GM13977 (cell line): ENCODE measurements around the gene SLFN12.
"Not testable (repeated sequence)": the region's sequence is repeated elsewhere in the genome, so short reads cannot be mapped to it uniquely, and the experiment has no call there.

ENCODE experiments used
- DNase-seq: peaks from one replicate; pipeline ENCODE4 v3.0.0; 2012; ENCODE audit warnings: low spot score
- CTCF ChIP-seq: IDR thresholded peaks from 2 replicates; pipeline ENCODE4 v1.5.1; 2012; ENCODE audit warnings: mild to moderate bottlenecking, control low read depth; ENCODE audit not compliant: insufficient read depth; ENCODE audit errors: extremely low read depth, missing control alignments
- in situ Hi-C: fragments of 300-500 bp; cut with MboI; formaldehyde crosslinking; loops from one replicate; pipeline ENCODE4 v1.12.0; 2022; ENCODE audit warnings: low sequenced_read_pairs, low pct_unique_long_range_greater_than_20kb, mixed read lengths, inconsistent platforms; ENCODE audit not compliant: unreplicated experiment

SLFN12 gene

GRCh38 chr17:35438433-35438832, 6.1 kb upstream of the SLFN12 start:
- no peak for TF ChIP-seq CTCF
- DNase-seq, result no peak
- in situ Hi-C loops, result no loop called here

DNA sequence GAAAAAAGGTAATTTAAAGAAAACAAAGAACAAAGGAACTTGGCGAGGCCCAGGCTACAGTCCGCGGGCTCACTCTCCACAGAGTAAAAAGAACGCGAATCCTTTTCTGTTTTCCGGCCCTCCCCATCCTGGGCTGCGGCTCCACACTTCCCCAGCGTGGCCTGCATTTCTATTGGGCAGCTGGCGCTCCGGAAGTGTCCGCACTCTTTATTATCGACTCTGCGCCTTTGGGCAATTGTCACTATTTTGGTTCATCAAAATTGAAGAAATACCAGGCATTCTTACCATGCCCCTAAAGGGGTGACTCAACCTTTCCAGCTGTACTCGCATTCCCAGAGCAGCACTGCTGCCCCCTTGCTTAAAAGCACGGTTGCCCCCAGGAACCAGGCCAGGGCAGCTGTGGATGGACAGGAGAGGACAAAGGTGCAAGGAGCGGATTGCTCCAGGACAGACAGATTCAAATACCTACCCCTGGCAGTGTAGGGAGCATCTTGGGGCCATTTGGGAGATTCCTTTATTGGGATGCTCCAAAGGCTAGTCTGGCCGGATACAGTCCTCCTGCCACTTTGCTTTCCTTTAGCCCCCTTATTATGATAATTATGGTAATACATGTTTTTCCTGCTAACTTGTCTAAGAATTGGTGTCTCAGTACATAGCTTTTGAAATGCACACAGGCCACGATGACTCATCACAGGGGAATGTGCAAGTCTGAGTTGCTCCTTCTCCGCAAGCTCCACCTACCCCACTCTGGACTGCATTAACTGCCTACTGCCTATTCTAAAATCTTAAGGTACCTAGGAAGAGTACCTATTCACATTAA, 985 bp upstream of the SLFN12 start:
- peak; percentile 47 for DNase-seq
- in situ Hi-C loops, result no loop called here
- no peak for TF ChIP-seq CTCF

DNA sequence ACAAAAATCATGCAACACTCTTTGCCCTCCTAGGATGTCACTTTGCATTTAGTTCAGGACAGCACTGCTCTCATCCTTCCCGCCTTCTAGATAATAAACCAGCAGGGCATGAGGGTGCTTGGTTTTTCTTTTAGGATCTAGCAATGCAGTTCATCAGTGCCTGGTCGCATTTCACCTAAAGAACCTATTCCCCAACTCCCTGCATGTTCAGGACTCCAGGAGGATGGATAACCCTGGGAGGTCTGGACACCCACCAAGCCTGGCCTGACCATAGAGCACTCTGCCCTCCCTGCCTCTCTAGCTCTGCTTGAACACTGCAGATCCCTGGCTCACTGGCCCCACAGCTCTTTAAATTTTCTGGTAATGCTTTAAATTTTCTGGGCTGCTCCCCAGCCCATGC, 2.6 kb downstream of the SLFN12 start:
- in situ Hi-C loops, result no loop called here
- no peak for DNase-seq
- TF ChIP-seq CTCF, result no peak

DNA sequence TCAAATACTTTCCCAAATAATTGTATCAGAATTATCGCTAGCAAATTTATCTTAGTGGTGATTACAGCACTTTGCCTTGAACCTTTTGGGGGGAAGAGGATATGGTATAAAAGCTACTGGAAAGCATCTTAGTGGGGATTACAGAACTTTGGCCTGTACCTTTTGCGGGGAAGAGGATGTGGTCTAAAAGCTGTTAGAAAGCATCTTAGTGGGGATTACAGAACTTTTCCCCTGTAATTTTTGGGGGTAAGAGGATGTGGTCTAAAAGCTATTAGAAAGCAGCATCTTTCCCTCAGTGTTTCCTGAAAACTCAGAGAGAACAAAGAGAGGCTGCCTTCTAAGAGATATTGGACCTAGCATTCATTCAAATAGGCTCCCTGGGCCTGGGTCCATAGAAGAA, 4.1 kb downstream of the SLFN12 start:
- TF ChIP-seq CTCF, result no peak
- in situ Hi-C loops, result no loop called here
- no peak for DNase-seq

DNA sequence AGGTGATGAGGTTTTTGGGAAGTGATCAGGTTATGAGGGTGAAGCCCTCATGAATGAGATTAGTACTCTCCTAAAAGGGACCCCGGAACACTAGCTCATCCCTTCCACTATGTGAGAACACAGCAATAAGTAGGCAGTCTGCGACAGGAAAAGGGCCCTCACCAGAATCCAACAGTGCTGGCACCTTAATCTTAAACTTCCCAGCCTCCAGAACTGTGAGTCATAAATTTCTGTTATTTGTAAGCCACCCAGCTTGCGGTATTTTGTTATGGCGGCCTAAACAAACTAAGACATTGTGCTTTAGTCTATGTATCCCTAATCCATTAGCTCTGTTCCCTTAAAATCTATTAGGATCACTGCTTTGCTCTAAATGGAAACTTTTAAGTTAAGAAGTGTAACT, 8.5 kb downstream of the SLFN12 start:
- in situ Hi-C loops, result no loop called here
- DNase-seq, result no peak
- TF ChIP-seq CTCF, result no peak

GRCh38 chr17:35421069-35421468, 11.2 kb downstream of the SLFN12 start:
- in situ Hi-C loops, DNase-seq: not testable (repeated sequence)

DNA sequence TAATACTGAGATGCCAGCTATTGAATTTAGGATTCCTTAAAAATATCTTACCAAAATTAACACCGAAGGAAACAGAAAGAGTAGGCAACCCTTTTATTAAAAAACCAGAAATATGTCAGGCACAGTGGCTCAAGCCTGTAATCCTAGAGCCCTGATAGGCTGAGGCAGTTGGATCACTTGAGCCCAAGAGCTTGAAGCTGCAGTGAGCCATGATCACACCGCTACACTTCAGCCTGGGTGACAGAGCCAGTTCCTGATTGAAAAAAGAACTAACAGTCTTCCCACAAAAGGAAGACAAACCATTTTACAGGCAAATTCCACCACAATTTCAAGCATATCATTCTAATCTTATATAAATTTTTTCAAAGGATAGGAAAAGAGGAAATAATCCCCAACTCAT, 15.6 kb downstream of the SLFN12 start:
- DNase-seq, result no peak
- in situ Hi-C loops, result no loop called here

DNA sequence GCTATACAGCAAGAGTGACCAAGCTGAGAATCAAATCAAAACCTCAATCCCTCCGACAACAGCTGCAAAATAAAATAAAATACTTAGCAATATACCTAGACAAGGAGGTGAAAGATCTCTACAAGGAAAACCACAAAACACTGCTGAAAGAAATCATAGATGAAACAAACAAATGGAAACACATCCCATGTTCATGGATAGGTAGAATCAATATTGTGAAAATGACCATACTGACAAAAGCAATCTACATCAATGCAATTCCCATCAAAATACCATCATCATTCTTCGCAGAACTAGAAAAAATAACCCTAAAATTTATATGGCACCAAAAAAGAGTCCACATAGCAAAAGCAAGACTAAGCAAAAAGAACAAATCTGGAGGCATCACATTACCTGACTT, 17.6 kb downstream of the SLFN12 start:
- DNase-seq, in situ Hi-C loops: not testable (repeated sequence)

More for the DNA sequence above, 15.6 kb downstream of the SLFN12 start:
- TF ChIP-seq CTCF, result no peak
